K562 (cell line): ENCODE measurements around the gene BRAF. TPM values are rescaled to one million over a fixed set of nuclear protein-coding genes. Genes with fewer than 3 reads are reported as not detected.

Experiments used
- ATAC-seq: fragments of 200-7000 bp; cut with Tn5 transposase; 3 replicates; pipeline ENCODE4 v1.9.1; 2020; ENCODE audit warnings: moderate library complexity
- BruUV-seq: library from RNA; stranded (reverse); fragments of 400-500 nt; replicated peaks from 2 replicates; lab custom pipeline; 2021; lab: Mats Ljungman, UMichigan
- CTCF ChIA-PET: fragments of 300-600 bp; formaldehyde crosslinking; extraction: SDS; loops from one replicate; lab custom pipeline; 2021; ENCODE audit warnings: low intra/inter-chr PET ratio; lab: Yijun Ruan, JAX
- POLR2A ChIA-PET: fragments of 300-600, 350-650 bp; sonication (Branson Sonifier 250); formaldehyde crosslinking; extraction: SDS; loops from one replicate; lab custom pipeline; 2021; ENCODE audit warnings: antibody characterized with exemption, inconsistent platforms; lab: Yijun Ruan, JAX
- DNase-seq, 4 experiments: peaks; one replicate each; pipeline versions ENCODE4 v3.0.0 to v3.0.0-alpha.2; 2011 to 2018; ENCODE audit warnings: low spot score in 3 of 4, mixed read lengths in 3 of 4; ENCODE audit errors: extremely low read depth in 1 of 4
- FAIRE-seq: peaks from 2 replicates; lab custom pipeline; 2011; peaks lifted over from hg19 to GRCh38; lab: Jason Lieb, UNC
- H2AFZ ChIP-seq: 2 replicates; pipeline ENCODE4 v1.6.0; 2011; ENCODE audit warnings: low read depth, low read length, control low read depth, inconsistent platforms
- H3K27ac ChIP-seq: fragments of 200-600 bp; 3 replicates; pipeline ENCODE4 v1.8.0; 2011; ENCODE audit warnings: low read depth, mild to moderate bottlenecking, control low read depth, inconsistent platforms, low read length, moderate library complexity, mixed read lengths; ENCODE audit errors: extremely low read depth
- H3K27me3 ChIP-seq, 2 experiments: fragments of 300-600 bp in 1 of 2; 2 replicates in 1 of 2; 3 replicates in 1 of 2; pipeline versions ENCODE4 v1.6.0 to v1.8.0; 2011; ENCODE audit warnings: inconsistent platforms in 2 of 2, low read length in 2 of 2, mild to moderate bottlenecking in 1 of 2, mixed read lengths in 1 of 2, moderate library complexity in 1 of 2; ENCODE audit not compliant: control insufficient read depth in 2 of 2, insufficient read depth in 2 of 2
- H3K36me3 ChIP-seq: fragments of 300-600 bp; 3 replicates; pipeline ENCODE4 v1.8.0; 2011; ENCODE audit warnings: mild to moderate bottlenecking, low read length, inconsistent platforms; ENCODE audit not compliant: control insufficient read depth, insufficient read depth
- H3K4me1 ChIP-seq, 2 experiments: fragments of 200-600 bp in 1 of 2; replicated peaks in 1 of 2; 2 replicates in 1 of 2; 3 replicates in 1 of 2; pipeline versions ENCODE4 v1.5.1 to v1.8.0; 2011; ENCODE audit warnings: inconsistent platforms in 2 of 2, low read length in 2 of 2, mild to moderate bottlenecking in 1 of 2, mixed read lengths in 1 of 2, moderate library complexity in 1 of 2; ENCODE audit not compliant: control insufficient read depth in 2 of 2, insufficient read depth in 2 of 2
- H3K4me2 ChIP-seq: 2 replicates; pipeline ENCODE4 v1.6.1; 2011; ENCODE audit warnings: low read length, control low read depth, inconsistent platforms, mixed read lengths; ENCODE audit not compliant: insufficient read depth
- H3K4me3 ChIP-seq: fragments of 200-600 bp; sonication (generic), shearing (Covaris generic); 2 replicates; pipeline ENCODE4 v1.5.1; 2016; ENCODE audit warnings: control low read depth, inconsistent platforms
- H3K79me2 ChIP-seq: fragments of 200-600 bp; 3 replicates; pipeline ENCODE4 v1.8.0; 2011; ENCODE audit warnings: low read length, inconsistent platforms; ENCODE audit not compliant: control insufficient read depth, insufficient read depth
- H3K9ac ChIP-seq, 2 experiments: 2 replicates each; pipeline versions ENCODE4 v1.6.0 to v1.6.1; 2011; ENCODE audit warnings: low read depth in 2 of 2, low read length in 2 of 2, control low read depth in 1 of 2, inconsistent platforms in 1 of 2, mild to moderate bottlenecking in 1 of 2, mixed read lengths in 1 of 2; ENCODE audit not compliant: insufficient read depth in 1 of 2
- H3K9me1 ChIP-seq: one replicate; pipeline ENCODE4 v1.6.0; 2011; ENCODE audit warnings: inconsistent platforms, mild to moderate bottlenecking, low read length, moderate library complexity; ENCODE audit not compliant: control insufficient read depth, insufficient read depth
- H3K9me3 ChIP-seq: replicated peaks from 2 replicates; pipeline ENCODE4 v1.5.1; 2011; ENCODE audit warnings: low read depth, low read length, inconsistent platforms; ENCODE audit not compliant: control insufficient read depth, insufficient read depth
- H4K20me1 ChIP-seq: replicated peaks from 2 replicates; pipeline ENCODE4 v1.6.1; 2011; ENCODE audit warnings: low read length, inconsistent platforms, mixed read lengths; ENCODE audit not compliant: control insufficient read depth, insufficient read depth
- CHD4 ChIP-seq: fragments of 200-600 bp; sonication (generic); IDR thresholded peaks from 3 replicates; pipeline ENCODE4 v1.6.1; 2012; ENCODE audit warnings: low read depth, mild to moderate bottlenecking, mixed read lengths, low read length, inconsistent platforms; ENCODE audit not compliant: insufficient read depth, insufficient replicate concordance, poor library complexity, severe bottlenecking
- DIDO1 ChIP-seq: fragments of 450-650 bp; IDR thresholded peaks from 2 replicates; pipeline ENCODE4 v1.6.1; 2016; ENCODE audit warnings: low read depth, missing biosample characterization, missing genetic modification characterization
- FOXM1 ChIP-seq, 2 experiments: fragments of 450-650 bp in 1 of 2; sonication (generic) in 1 of 2; formaldehyde crosslinking in 1 of 2; IDR thresholded peaks; 2 replicates each; pipeline versions ENCODE4 v1.6.1 to v1.9.0; 2017 to 2022; ENCODE audit warnings: low read depth in 2 of 2, mild to moderate bottlenecking in 2 of 2, missing genetic modification reagents in 1 of 2, moderate library complexity in 1 of 2
- IRF9 ChIP-seq: fragments of 450-650 bp; IDR thresholded peaks from 2 replicates; pipeline ENCODE4 v1.6.1; 2016; ENCODE audit warnings: missing biosample characterization, missing genetic modification characterization
- SUPT5H ChIP-seq: fragments of 450-650 bp; IDR thresholded peaks from 2 replicates; pipeline ENCODE4 v1.6.1; 2016
- TBL1XR1 ChIP-seq, 2 experiments: IDR thresholded peaks; 2 replicates each; pipeline ENCODE4 v1.6.1; 2012; ENCODE audit warnings: improper control_type of control experiment in 2 of 2, low read length in 2 of 2, mild to moderate bottlenecking in 1 of 2
- ZBTB33 ChIP-seq: sonication (generic); formaldehyde crosslinking; IDR thresholded peaks from 2 replicates; pipeline ENCODE4 v1.8.1; 2023; ENCODE audit warnings: mild to moderate bottlenecking, missing genetic modification reagents
- ZNF707 ChIP-seq: fragments of 250-450 bp; sonication (Bioruptor Pico); conservative IDR thresholded peaks from 2 replicates; pipeline ENCODE4 v1.8.0; 2022; ENCODE audit warnings: inconsistent platforms, mild to moderate bottlenecking, moderate library complexity
- ZNF740 ChIP-seq, 3 experiments: fragments of 200-800 bp in 1 of 3; sonication (Bioruptor generic) in 1 of 3; sonication (generic) in 1 of 3; formaldehyde crosslinking in 1 of 3; IDR thresholded peaks; 2 replicates each; pipeline versions ENCODE4 v1.6.1 to v1.8.0; 2016 to 2022; ENCODE audit warnings: mild to moderate bottlenecking in 2 of 3, missing compliant biosample characterization in 2 of 3, missing genetic modification characterization in 2 of 3, missing genetic modification reagents in 1 of 3
- WGBS: fragments of 100-300 bp; shearing (Covaris generic); methylation state at CpG from one replicate; pipeline ENCODE4 v1.1.6; 2016; ENCODE audit warnings: low coverage, mixed read lengths; ENCODE audit not compliant: insufficient coverage; ENCODE audit errors: missing lambda C conversion rate; 5-methylcytosine and 5-hydroxymethylcytosine counted together
- in situ Hi-C: fragments of 300-500 bp; cut with MboI; formaldehyde crosslinking; loops from 4 replicates; pipeline ENCODE4 v1.15.0; 2018; ENCODE audit warnings: inconsistent platforms, mixed read lengths
- intact Hi-C: fragments of 100-400 bp; cut with micrococcal nuclease; formaldehyde crosslinking; loops from 2 replicates; pipeline ENCODE4 v1.14.2; 2022
- polyA plus RNA-seq, 8 experiments: library from polyadenylated mRNA; depleted of rRNA in 4 of 8; stranded (reverse) in 5 of 8; unstranded in 3 of 8; fragments of >200 nt; fragmentation: Nextera tagmentation in 2 of 8; fragmentation: Illumina TruSeq in 1 of 8; extraction: Ambion mirVana in 2 of 8; extraction: Trizol in 1 of 8; gene quantifications; 2 replicates each; pipeline versions ENCODE4 v1.2.1 to v1.2.3, GENCODE V29; 2011 to 2014; ENCODE audit warnings: inconsistent platforms in 1 of 8, missing spikeins in 1 of 8
- total RNA-seq, 7 experiments: library from RNA; depleted of rRNA in 6 of 7; stranded (reverse); fragments of >200 nt in 6 of 7; fragmentation: Illumina TruSeq in 2 of 7; extraction: Trizol in 2 of 7; gene quantifications; 2 replicates each; pipeline versions ENCODE4 v1.2.1 to v1.2.3, GENCODE V29; 2011 to 2021; ENCODE audit warnings: low replicate concordance in 1 of 7
- TF ChIP-seq, protein P1 (sequence below): fragments of 450-650 bp; IDR thresholded peaks from 2 replicates; pipeline ENCODE4 v1.6.1; 2014; ENCODE audit warnings: low read depth, mild to moderate bottlenecking, moderate library complexity, borderline replicate concordance

BRAF gene
- total and polyA plus RNA-seq, 9 of the 15 experiments (the other 6 are each of a cell fraction or from before 2014, with no cell fraction given), result 3.6 to 38.3 (median 21.9) TPM

- no TSS peak for BruUV-seq
- FAIRE-seq (no peak), ATAC-seq (peak; percentile 8; the same call in 1 of the 3 replicates), DNase-seq (peak in 1 of 4 experiments; percentile 39)
- Histone ChIP-seq H3K9me1 (no peaks in the 10 kb centered on the region), H2AFZ (no peak overlapping the region), H3K27ac (no peak overlapping the region), H3K36me3 (peaks cover 63% of the 10 kb centered on the region), H3K9me3 (no peaks in the 10 kb centered on the region), H3K79me2 (peaks cover 53% of the 10 kb centered on the region), H3K4me3 (no peak overlapping the region), H3K4me1 (peaks cover 8 to 9% of the 10 kb centered on the region in 2 experiments; a peak in 3 of 5 replicates), H3K9ac (no peak overlapping the region), H3K27me3 (no peaks in the 10 kb centered on the region), H3K4me2 (no peak overlapping the region), H4K20me1 (0 out of 2 replicates have a peak, but pooled peaks cover 7% of the 10 kb centered on the region)
- WGBS, result 85% methylated on average over 10 of the region's 10 CpGs
- POLR2A ChIA-PET, result interaction anchor here (0.7 to 1.7 kb wide), 3 partner anchors 8 to 22 kb away, joined by 3 to 4 read pairs (median 4); no protein-coding TSS in a partner anchor
- CTCF ChIA-PET, result no interaction called here
- TF ChIP-seq ZNF707 (no peak), IRF9 (tag) (no peak), CHD4 (no peak), ZNF740 (CRISPR knock-in tag; IDR thresholded peaks at IDR 0.05) (no peak), ZNF740 (tag; IDR thresholded peaks at IDR 0.05) (no peak), FOXM1 (IDR thresholded peaks at IDR 0.05; ENCODE audit: low read depth) (no peak), FOXM1 (CRISPR knock-in tag; IDR thresholded peaks at IDR 0.05; ENCODE audit: low read depth) (no peak), DIDO1 (tag) (no peak), SUPT5H (no peak), ZBTB33 (CRISPR knock-in tag) (peak; percentile 91), TBL1XR1 (IDR thresholded peaks at IDR 0.05; ENCODE audit: low read length in 2 of 2) (no peak)
- TF ChIP-seq, protein P1, sequence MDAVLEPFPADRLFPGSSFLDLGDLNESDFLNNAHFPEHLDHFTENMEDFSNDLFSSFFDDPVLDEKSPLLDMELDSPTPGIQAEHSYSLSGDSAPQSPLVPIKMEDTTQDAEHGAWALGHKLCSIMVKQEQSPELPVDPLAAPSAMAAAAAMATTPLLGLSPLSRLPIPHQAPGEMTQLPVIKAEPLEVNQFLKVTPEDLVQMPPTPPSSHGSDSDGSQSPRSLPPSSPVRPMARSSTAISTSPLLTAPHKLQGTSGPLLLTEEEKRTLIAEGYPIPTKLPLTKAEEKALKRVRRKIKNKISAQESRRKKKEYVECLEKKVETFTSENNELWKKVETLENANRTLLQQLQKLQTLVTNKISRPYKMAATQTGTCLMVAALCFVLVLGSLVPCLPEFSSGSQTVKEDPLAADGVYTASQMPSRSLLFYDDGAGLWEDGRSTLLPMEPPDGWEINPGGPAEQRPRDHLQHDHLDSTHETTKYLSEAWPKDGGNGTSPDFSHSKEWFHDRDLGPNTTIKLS, result peak; percentile 20; the same call in 1 of the 2 replicates
- in situ Hi-C loops, result no loop called here
- intact Hi-C loops, result no loop called here
These were observed 222.0 kb downstream of the BRAF start for GRCh38 chr7:140702774-140703173.
